COLO829 (cell line): ENCODE data around the gene CRYAB.
A peak's percentile ranks its signal among the peaks of the same experiment; 100 is the strongest.
"Not testable (repeated sequence)": the region's sequence is repeated elsewhere in the genome, so short reads cannot be mapped to it uniquely, and the experiment has no call there.

Experiments
- DNase-seq: peaks from one replicate; pipeline ENCODE4 v3.0.0; 2012; ENCODE audit warnings: low spot score

Gene CRYAB

GRCh38 chr11:111933872-111934271, 22.3 kb upstream of the CRYAB start:
- DNase-seq, result no peak

GRCh38 chr11:111933176-111933575, 21.6 kb upstream of the CRYAB start:
- not testable (repeated sequence) for DNase-seq

GRCh38 chr11:111932611-111932950, 21.0 kb upstream of the CRYAB start:
- DNase-seq, result no peak

- no peak for DNase-seq
These were observed 18.9 kb upstream of the CRYAB start for GRCh38 chr11:111930472-111930871.

DNA sequence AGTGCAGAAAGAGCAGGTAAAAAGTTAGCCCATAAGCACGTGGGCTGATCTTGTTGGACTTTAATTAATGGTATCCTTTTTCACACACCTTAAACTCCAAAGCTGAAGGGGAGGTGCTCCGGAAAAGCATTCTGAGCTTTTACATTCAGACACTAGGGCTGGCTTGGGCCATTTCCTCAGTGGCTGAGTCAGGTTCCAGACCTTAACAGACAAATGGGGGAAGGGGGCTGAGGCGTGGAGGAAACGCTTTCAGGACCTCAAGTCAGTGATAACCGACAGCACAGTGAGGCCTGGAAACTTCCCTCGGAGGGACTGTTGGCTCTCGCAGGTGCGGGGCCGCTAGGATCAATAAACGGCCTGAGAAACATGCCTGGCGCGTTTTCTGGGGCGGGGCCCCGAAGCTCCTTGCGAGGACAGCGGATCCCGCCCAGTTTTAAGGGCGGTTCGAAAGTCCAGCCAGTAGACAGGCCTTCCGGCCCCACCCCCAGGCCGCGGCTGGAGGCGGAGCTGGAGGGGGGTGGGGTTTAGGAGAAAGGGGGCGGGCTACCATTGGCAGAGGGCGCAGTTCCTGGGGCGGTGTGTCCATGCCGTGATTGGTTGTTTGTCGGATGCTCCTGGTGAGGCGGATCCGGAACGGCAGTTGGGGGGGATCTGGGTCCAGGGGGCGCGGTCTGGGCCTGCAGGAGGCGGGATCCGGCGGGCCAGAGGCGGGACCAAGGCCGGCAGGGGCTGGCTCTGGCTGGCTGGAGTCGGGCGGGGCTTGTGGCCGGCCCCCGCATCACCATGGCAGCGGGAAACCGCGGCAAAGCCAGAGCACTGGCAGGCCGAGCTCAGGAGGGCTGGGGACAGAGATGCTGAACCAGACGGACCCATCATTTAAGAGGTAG, 15.2 kb upstream of the CRYAB start:
- DNase-seq, result peak; percentile 96

GRCh38 chr11:111925953-111926352, 14.4 kb upstream of the CRYAB start:
- no peak for DNase-seq

DNA sequence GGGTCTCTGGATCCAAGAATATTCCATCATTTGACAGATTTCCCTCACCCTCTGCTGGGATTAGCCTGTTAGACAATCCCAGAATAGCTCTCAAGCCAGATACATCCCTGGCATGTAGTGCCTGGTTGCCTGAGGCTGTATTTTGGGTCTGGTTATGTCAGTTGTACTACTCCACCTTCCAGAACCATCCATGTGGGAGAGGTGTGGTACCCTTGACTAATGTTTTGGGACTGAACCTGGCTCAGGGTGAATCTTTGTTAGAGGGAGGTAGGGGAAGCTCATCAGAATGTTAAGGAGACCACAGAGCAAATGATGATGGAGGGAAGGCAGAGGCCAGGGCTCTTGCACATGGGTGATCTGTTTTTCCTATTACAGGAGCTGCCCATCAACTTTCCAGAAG, 12.4 kb upstream of the CRYAB start:
- no peak for DNase-seq

DNA sequence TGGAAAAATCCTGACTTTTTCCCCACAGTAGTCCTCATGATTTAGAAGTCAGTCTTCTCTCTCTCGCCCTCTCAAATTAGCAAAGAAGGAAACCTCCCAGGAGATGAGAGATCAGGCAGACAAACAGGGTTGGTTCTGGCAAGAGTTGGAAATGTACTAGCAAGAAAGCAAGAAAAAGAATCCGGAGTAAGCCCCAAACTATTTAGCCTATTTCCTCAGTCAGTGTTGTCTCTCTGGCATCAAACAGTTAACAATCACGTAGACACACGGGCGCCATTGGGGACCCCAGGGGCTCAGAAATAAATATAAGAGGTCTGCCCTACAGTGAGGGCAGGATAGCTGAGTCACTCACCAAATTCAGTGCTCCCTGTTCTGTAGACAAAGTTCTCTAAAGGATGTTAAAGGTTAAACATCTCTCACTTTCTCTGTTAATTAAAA, 11.8 kb upstream of the CRYAB start:
- DNase-seq, result no peak

GRCh38 chr11:111922803-111923202, 11.2 kb upstream of the CRYAB start:
- DNase-seq, result peak; percentile 65

DNA sequence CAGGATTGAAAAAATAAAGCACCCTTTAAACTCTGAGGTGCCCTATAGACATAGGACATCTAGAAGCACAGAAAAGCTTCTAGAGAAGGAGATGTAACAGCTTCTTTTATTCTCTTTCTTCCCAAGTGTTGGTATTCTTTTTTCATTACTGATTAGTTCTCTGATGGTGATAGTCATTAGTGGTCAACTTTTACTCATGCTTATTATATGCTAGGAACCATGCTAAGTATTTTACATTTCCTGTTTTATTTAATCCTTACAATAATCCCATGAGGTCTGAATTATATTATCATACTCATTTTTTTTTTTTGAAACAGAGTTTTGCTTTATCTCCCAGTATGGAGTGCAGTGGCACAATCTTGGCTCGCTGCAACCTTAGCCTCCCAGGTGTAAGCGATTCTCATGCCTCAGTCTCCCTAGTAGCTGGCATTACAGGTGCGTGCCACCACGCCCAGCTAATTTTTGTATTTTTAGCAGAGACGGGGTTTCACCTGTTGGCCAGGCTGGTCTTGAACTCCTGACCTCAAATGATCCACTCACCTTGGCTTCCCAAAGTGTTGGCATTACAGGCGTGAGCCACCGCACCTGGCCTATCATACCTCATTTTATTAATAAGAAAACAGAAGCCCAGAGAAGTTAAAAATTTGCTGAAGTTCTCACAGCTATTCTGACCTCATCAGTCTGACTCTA, 10.1 kb upstream of the CRYAB start:
- no peak for DNase-seq

GRCh38 chr11:111920908-111921307, 9.3 kb upstream of the CRYAB start:
- DNase-seq, result no peak

GRCh38 chr11:111918390-111919256, 7.1 kb upstream of the CRYAB start, which contains the start of gene C11orf52:
Gene C11orf52, plus strand, starts transcription at chr11:111918913. Its CDS starts 60 bp downstream, at chr11:111918973.
- no peak for DNase-seq

- DNase-seq, result no peak
These were observed 6.2 kb upstream of the CRYAB start for GRCh38 chr11:111917788-111918187.

GRCh38 chr11:111917312-111917711, 5.7 kb upstream of the CRYAB start:
- no peak for DNase-seq

GRCh38 chr11:111916768-111917167, 5.2 kb upstream of the CRYAB start:
- DNase-seq, result no peak

DNA sequence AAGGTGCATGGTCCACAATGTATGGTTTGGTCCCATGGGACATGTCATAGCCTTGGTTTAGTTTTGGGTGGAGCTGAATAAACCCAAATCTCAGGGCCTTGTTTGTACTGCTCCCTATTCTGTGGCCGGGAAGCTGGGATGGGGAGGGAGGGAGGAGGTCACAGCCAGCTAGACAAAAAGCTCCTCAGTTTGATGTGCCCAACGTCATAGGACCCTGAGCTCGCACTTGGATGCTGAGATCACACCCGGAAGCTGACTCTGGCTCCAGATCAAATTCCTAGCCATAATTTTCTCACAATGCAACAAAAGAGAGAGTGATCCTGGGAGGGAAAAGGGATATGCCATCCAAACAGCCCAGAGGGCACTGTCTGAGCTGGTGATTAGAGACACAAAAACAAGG, 2.4 kb upstream of the CRYAB start:
- peak; percentile 87 for DNase-seq

- DNase-seq, result no peak
These were observed 1.7 kb upstream of the CRYAB start for GRCh38 chr11:111913031-111913861.

- DNase-seq, result no peak
These were observed 965 bp upstream of the CRYAB start, which contains the start of gene HSPB2 for GRCh38 chr11:111912535-111912934. Gene HSPB2, plus strand, starts transcription at chr11:111912734. Its CDS starts 96 bp downstream, at chr11:111912830.

DNA sequence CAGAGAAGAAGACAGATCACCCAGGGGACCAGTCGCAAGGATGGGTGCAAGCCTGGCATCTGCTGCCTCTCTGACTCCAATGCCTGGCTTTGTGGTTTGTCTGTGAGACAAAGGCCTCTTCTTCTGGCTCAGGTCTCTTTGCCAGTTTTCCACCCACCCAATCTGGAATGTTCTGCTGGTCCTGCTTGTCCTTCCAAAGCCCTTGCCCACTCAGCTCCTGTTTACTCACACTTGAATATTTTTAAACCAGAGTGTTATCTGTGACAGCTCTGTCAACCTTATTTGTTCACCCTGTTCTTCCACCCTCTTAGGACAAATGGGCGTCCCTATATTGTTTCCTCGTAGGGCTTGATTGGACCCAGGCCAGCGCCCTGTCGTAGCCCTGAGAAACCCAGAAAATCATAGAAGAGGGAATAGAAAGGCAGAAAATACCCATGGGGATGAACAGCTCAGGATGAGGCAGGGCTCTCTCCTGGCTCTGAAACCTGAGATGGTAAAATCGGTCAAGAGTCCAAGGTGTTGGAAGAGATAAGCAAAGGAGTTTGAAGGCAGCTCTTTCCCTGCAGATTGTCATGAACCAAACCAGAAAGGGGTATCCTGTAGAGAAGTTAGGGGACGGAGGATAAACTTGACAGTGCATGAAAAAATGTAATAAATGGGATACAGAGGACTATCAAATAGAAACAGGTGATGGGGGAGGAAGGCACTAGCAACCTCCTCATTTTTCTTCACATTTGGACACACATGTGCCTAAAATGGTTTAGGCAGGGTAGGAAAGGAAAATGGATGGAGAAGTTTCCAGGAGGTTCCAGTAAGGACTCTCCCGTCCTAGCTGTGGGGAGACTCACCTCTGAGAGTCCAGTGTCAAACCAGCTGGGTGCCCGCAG, 651 bp downstream of the CRYAB start:
- peak; percentile 93 for DNase-seq

GRCh38 chr11:111909378-111909777, 2.2 kb downstream of the CRYAB start:
- no peak for DNase-seq
